ENCODE results near the gene GOLGA8N.

Gene GOLGA8N

DNA sequence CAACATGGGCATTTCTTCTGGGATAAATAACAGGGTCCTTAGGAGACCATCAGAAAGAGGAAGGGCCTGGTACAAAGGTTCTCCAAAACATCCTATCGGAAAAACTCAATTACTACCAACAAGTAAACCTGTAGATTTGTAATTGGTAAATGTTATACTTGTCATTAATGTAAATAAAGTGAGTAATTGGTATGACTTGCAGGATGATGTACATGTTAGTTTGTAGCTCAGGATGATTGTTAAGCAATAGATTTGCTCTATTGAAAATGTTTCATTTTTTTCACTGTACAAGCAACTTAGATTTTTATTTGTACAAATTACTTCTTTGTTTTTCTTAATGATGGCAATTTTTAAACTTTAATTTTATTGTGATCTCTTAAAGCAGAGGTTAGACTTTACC is 44.4 kb downstream of the GOLGA8N start:
- CTCF ChIA-PET, result no interaction called here
- DNase-seq, result no peak
- POLR2A ChIA-PET, result no interaction called here
- Histone ChIP-seq H3K27me3 (replicated peaks in 2 of 5; ENCODE audit: control insufficient read depth in 4 of 5, insufficient read depth in 5 of 5, low read length in 4 of 5) (peaks cover 0 to 15% (median 3%) of the 10 kb centered on the region in 5 experiments), H3K4me3 (ENCODE audit: control insufficient read depth in 1 of 7, extremely low read depth in 1 of 7, insufficient read depth in 4 of 7, low read depth in 2 of 7, low read length in 6 of 7) (no peak overlapping the region), H3K27ac (ENCODE audit: insufficient read depth in 1 of 2, low read depth in 1 of 2, low read length in 2 of 2, poor library complexity in 1 of 2, severe bottlenecking in 2 of 2) (no peak overlapping the region), H3K9me3 (ENCODE audit: control extremely low read depth in 1 of 5, control insufficient read depth in 4 of 5, insufficient read depth in 2 of 5, low read depth in 1 of 5, low read length in 4 of 5) (no peaks in the 10 kb centered on the region), H3K36me3 (ENCODE audit: control insufficient read depth in 4 of 4, insufficient read depth in 4 of 4, low read length in 3 of 4) (peaks cover 22 to 61% (median 37%) of the 10 kb centered on the region in 4 experiments), H3K4me1 (ENCODE audit: control extremely low read depth in 1 of 4, control insufficient read depth in 4 of 4, insufficient read depth in 4 of 4, low read length in 3 of 4) (peaks cover 0 to 7% (median 2%) of the 10 kb centered on the region in 4 experiments)
- WGBS (ENCODE audit: insufficient coverage), result no CpG with 5 or more reads among the region's 1 CpG

DNA sequence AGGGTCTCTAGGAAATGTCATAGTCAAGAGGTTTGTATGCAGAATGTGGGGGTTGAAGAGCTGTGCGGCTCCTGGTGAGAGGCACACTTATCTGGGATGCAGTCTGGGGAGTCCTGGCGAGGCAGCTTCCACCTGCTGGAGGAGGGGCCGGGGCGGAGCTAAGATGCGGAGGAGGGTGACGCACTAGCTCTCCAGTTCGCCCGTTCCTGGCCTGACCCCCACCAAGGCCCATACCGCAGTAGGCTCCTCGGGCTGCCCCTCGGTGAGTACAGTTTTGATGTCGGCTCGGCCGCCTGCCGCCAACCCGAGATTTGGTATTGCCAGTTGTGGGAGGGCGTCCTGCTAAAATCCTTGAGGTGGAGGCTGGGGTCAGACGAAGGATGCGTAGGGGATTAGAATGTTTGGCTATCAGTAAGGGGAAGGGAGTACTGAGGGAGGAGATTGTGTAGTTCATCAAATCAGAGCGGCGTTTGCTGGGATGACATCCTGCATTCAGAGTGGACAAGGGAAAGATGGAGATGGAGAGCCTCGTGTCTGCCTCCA is 48.3 kb downstream of the GOLGA8N start, which contains the start of gene SCG5:
Gene SCG5, plus strand, starts transcription at position 194 of the 543 bp plus-strand sequence. CDS start 1,883 bp downstream, outside the sequence.
- peaks cover 10 to 28% (median 15%) of the 10 kb centered on the region in 4 experiments for H3K36me3 ChIP-seq (ENCODE audit: control insufficient read depth in 4 of 4, insufficient read depth in 4 of 4, low read length in 3 of 4)
- peaks cover 0 to 15% (median 3%) of the 10 kb centered on the region in 5 experiments for H3K27me3 ChIP-seq (replicated peaks in 2 of 5; ENCODE audit: control insufficient read depth in 4 of 5, insufficient read depth in 5 of 5, low read length in 4 of 5)
- no peak within 1 kb of the TSS for H3K27ac ChIP-seq (ENCODE audit: insufficient read depth in 1 of 2, low read depth in 1 of 2, low read length in 2 of 2, poor library complexity in 1 of 2, severe bottlenecking in 2 of 2)
- POLR2A ChIA-PET, result no interaction called here
- peaks cover 0 to 7% (median 2%) of the 10 kb centered on the region in 4 experiments for H3K4me1 ChIP-seq (ENCODE audit: control extremely low read depth in 1 of 4, control insufficient read depth in 4 of 4, insufficient read depth in 4 of 4, low read length in 3 of 4)
- CTCF ChIA-PET, result interaction anchor here (0.7 to 1.8 kb wide), 4 partner anchors 8 to 492 kb away, joined by 3 to 5 read pairs (median 4); no protein-coding TSS in a partner anchor
- H3K9me3 ChIP-seq (ENCODE audit: control extremely low read depth in 1 of 5, control insufficient read depth in 4 of 5, insufficient read depth in 2 of 5, low read depth in 1 of 5, low read length in 4 of 5), result no peaks in the 10 kb centered on the region
- WGBS (ENCODE audit: insufficient coverage), result 32% methylated on average over 21 of the region's 22 CpGs
- H3K4me3 ChIP-seq (ENCODE audit: control insufficient read depth in 1 of 7, extremely low read depth in 1 of 7, insufficient read depth in 4 of 7, low read depth in 2 of 7, low read length in 6 of 7), result peak within 1 kb of the TSS in 4 of 7 experiments; percentile 33 to 66 (median 54)
- peak in 2 of 3 donors; percentile 10 to 16 for DNase-seq

- Histone ChIP-seq H3K36me3 (ENCODE audit: control insufficient read depth in 4 of 4, insufficient read depth in 4 of 4, low read length in 3 of 4) (peaks cover 2 to 15% (median 5%) of the 10 kb centered on the region in 4 experiments), H3K4me1 (ENCODE audit: control extremely low read depth in 1 of 4, control insufficient read depth in 4 of 4, insufficient read depth in 4 of 4, low read length in 3 of 4) (peaks cover 0 to 7% (median 2%) of the 10 kb centered on the region in 4 experiments), H3K9me3 (ENCODE audit: control extremely low read depth in 1 of 5, control insufficient read depth in 4 of 5, insufficient read depth in 2 of 5, low read depth in 1 of 5, low read length in 4 of 5) (no peaks in the 10 kb centered on the region), H3K4me3 (ENCODE audit: control insufficient read depth in 1 of 7, extremely low read depth in 1 of 7, insufficient read depth in 4 of 7, low read depth in 2 of 7, low read length in 6 of 7) (no peak overlapping the region), H3K27ac (ENCODE audit: insufficient read depth in 1 of 2, low read depth in 1 of 2, low read length in 2 of 2, poor library complexity in 1 of 2, severe bottlenecking in 2 of 2) (no peak overlapping the region), H3K27me3 (replicated peaks in 2 of 5; ENCODE audit: control insufficient read depth in 4 of 5, insufficient read depth in 5 of 5, low read length in 4 of 5) (peaks cover 0 to 15% (median 3%) of the 10 kb centered on the region in 5 experiments)
- WGBS (ENCODE audit: insufficient coverage), result 86% methylated on average over 5 of the region's 5 CpGs
- CTCF ChIA-PET, result no interaction called here
- no peak for DNase-seq
- POLR2A ChIA-PET, result no interaction called here
Measured at GRCh38 chr15:32642667-32643435, 49.6 kb downstream of the GOLGA8N start.

DNA sequence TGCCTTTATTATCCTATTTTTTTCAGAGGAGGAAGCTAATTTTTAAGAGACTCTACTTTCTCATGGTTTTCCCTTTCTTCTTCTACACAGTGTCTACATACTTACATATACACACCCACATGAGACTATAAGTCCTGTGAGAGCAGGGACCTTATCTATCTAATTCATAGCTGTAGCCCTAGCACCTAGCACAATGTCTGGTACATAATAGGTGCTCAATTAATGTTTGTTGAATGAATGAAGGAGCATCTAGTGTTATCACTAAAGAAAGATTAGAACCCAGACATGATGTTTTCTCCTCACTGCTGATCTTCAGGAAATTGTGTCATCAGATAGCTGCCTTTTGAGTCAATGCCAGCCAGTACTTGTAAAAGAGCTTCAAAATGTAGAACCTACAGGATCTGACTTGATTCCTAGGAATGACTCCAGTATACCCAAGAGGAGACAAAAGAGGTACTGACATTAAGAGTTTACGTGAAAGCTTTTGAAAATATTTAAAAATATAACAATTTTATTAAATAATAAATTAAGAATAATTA is 50.7 kb downstream of the GOLGA8N start:
- CTCF ChIA-PET, result interaction anchor here (1.3 kb wide), 1 partner anchor 354 kb away, joined by 5 read pairs; no protein-coding TSS in a partner anchor
- H3K27ac ChIP-seq (ENCODE audit: insufficient read depth in 1 of 2, low read depth in 1 of 2, low read length in 2 of 2, poor library complexity in 1 of 2, severe bottlenecking in 2 of 2), result no peak overlapping the region
- H3K4me1 ChIP-seq (ENCODE audit: control extremely low read depth in 1 of 4, control insufficient read depth in 4 of 4, insufficient read depth in 4 of 4, low read length in 3 of 4), result peaks cover 0 to 9% (median 2%) of the 10 kb centered on the region in 4 experiments
- POLR2A ChIA-PET, result no interaction called here
- no CpG with 5 or more reads among the region's 1 CpG for WGBS (ENCODE audit: insufficient coverage)
- H3K9me3 ChIP-seq (ENCODE audit: control extremely low read depth in 1 of 5, control insufficient read depth in 4 of 5, insufficient read depth in 2 of 5, low read depth in 1 of 5, low read length in 4 of 5), result no peaks in the 10 kb centered on the region
- peaks cover 0 to 15% (median 3%) of the 10 kb centered on the region in 5 experiments for H3K27me3 ChIP-seq (replicated peaks in 2 of 5; ENCODE audit: control insufficient read depth in 4 of 5, insufficient read depth in 5 of 5, low read length in 4 of 5)
- no peak overlapping the region for H3K4me3 ChIP-seq (ENCODE audit: control insufficient read depth in 1 of 7, extremely low read depth in 1 of 7, insufficient read depth in 4 of 7, low read depth in 2 of 7, low read length in 6 of 7)
- H3K36me3 ChIP-seq (ENCODE audit: control insufficient read depth in 4 of 4, insufficient read depth in 4 of 4, low read length in 3 of 4), result peaks cover 0 to 8% (median 3%) of the 10 kb centered on the region in 4 experiments
- DNase-seq, result no peak

DNA sequence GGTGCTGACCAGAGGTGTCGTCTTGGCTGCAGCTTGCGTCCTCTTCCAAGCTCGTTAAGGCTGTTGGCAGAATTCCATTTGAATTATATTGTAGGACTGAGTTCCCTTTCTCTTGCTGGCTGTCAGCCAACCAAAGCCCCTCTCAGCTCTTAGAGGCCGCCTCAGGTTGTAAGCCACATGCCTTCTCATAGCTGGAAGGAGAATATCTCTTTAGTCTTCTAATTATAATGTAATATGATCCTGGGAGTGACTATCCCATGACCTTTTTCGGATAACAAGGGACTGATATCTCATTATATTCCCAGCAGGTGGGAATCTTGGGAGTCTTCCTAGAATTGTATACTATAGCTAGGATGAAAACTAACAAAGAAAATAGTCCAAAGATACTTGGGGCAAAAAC is 53.0 kb downstream of the GOLGA8N start:
- no CpG with 5 or more reads among the region's 5 CpGs for WGBS (ENCODE audit: insufficient coverage)
- no peak for DNase-seq
- CTCF ChIA-PET, result no interaction called here
- H3K36me3 ChIP-seq (ENCODE audit: control insufficient read depth in 4 of 4, insufficient read depth in 4 of 4, low read length in 3 of 4), result no peaks in the 10 kb centered on the region
- H3K9me3 ChIP-seq (ENCODE audit: control extremely low read depth in 1 of 5, control insufficient read depth in 4 of 5, insufficient read depth in 2 of 5, low read depth in 1 of 5, low read length in 4 of 5), result no peaks in the 10 kb centered on the region
- no peak overlapping the region for H3K27ac ChIP-seq (ENCODE audit: insufficient read depth in 1 of 2, low read depth in 1 of 2, low read length in 2 of 2, poor library complexity in 1 of 2, severe bottlenecking in 2 of 2)
- H3K4me3 ChIP-seq (ENCODE audit: control insufficient read depth in 1 of 7, extremely low read depth in 1 of 7, insufficient read depth in 4 of 7, low read depth in 2 of 7, low read length in 6 of 7), result no peak overlapping the region
- POLR2A ChIA-PET, result no interaction called here
- H3K27me3 ChIP-seq (replicated peaks in 2 of 5; ENCODE audit: control insufficient read depth in 4 of 5, insufficient read depth in 5 of 5, low read length in 4 of 5), result peaks cover 0 to 11% (median 0%) of the 10 kb centered on the region in 5 experiments
- H3K4me1 ChIP-seq (ENCODE audit: control extremely low read depth in 1 of 4, control insufficient read depth in 4 of 4, insufficient read depth in 4 of 4, low read length in 3 of 4), result peaks cover 0 to 9% (median 2%) of the 10 kb centered on the region in 4 experiments

DNA sequence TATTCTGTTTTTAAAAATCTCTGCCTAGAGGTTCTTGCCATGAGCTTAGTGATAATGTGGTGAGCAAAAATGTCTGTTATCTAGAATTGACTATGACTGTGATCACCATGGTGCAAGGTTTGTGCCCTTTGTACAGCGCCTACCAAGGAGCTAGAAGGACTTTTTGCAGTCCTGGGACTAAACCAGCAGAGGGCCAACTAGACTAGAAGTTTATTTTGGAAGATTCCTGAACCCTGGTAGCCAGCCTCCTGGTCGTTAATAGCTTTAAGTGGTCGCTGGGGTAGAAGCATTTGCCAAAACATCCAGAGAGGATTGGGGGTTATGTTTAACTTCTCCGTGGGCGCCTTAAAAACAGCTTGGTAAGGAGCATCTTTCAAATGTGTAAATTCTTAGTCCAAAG is 56.1 kb downstream of the GOLGA8N start:
- WGBS (ENCODE audit: insufficient coverage), result 83% methylated on average over 3 of the region's 5 CpGs
- ChIA-PET CTCF (interaction anchor here (0.7 to 3.4 kb wide), 11 partner anchors 8 to 351 kb away, joined by 3 to 31 read pairs (median 4); partner anchors contain the start of gene SCG5), POLR2A (interaction anchor here (0.6 to 1.3 kb wide), 3 partner anchors 8 to 1337 kb away, joined by 3 to 5 read pairs (median 4); no protein-coding TSS in a partner anchor)
- H3K9me3 ChIP-seq (ENCODE audit: control extremely low read depth in 1 of 5, control insufficient read depth in 4 of 5, insufficient read depth in 2 of 5, low read depth in 1 of 5, low read length in 4 of 5), result no peaks in the 10 kb centered on the region
- peaks cover 0 to under 1% (median 0%) of the 10 kb centered on the region in 4 experiments for H3K36me3 ChIP-seq (ENCODE audit: control insufficient read depth in 4 of 4, insufficient read depth in 4 of 4, low read length in 3 of 4)
- DNase-seq, result peak in 2 of 3 donors; percentile 10 to 12
- H3K4me1 ChIP-seq (ENCODE audit: control extremely low read depth in 1 of 4, control insufficient read depth in 4 of 4, insufficient read depth in 4 of 4, low read length in 3 of 4), result peaks cover 0 to 2% (median 0%) of the 10 kb centered on the region in 4 experiments
- no peak overlapping the region for H3K4me3 ChIP-seq (ENCODE audit: control insufficient read depth in 1 of 7, extremely low read depth in 1 of 7, insufficient read depth in 4 of 7, low read depth in 2 of 7, low read length in 6 of 7)
- H3K27ac ChIP-seq (ENCODE audit: insufficient read depth in 1 of 2, low read depth in 1 of 2, low read length in 2 of 2, poor library complexity in 1 of 2, severe bottlenecking in 2 of 2), result no peak overlapping the region
- H3K27me3 ChIP-seq (replicated peaks in 2 of 5; ENCODE audit: control insufficient read depth in 4 of 5, insufficient read depth in 5 of 5, low read length in 4 of 5), result no peaks in the 10 kb centered on the region
